HG02588 (cell line): ENCODE data around the gene APOL6.
"Not testable (repeated sequence)": the region's sequence is repeated elsewhere in the genome, so short reads cannot be mapped to it uniquely, and the experiment has no call there.

Experiments
- ATAC-seq: cut with Tn5 transposase; IDR thresholded peaks from one replicate; pipeline ENCODE4 v1.9.1; 2021; ENCODE audit warnings: mild to moderate bottlenecking, moderate library complexity; ENCODE audit not compliant: unreplicated experiment

Gene APOL6

GRCh38 chr22:35617137-35617755 lies 31.0 kb upstream of the APOL6 start, which contains the start of gene MB:
Gene MB (minus strand): TSS chr22:35617329. CDS start chr22:35617257, 72 bp downstream.
- ATAC-seq: no peak

- ATAC-seq: no peak
These were observed 29.6 kb upstream of the APOL6 start for GRCh38 chr22:35618427-35619223.

GRCh38 chr22:35619336-35620094 lies 28.7 kb upstream of the APOL6 start:
- no peak for ATAC-seq

GRCh38 chr22:35620624-35621251 lies 27.5 kb upstream of the APOL6 start:
- ATAC-seq: no peak

- no peak for ATAC-seq
These were observed 26.8 kb upstream of the APOL6 start for GRCh38 chr22:35621451-35621850.

- ATAC-seq: no peak
These were observed 25.9 kb upstream of the APOL6 start for GRCh38 chr22:35622191-35622913.

- not testable (repeated sequence) for ATAC-seq
These were observed 24.4 kb upstream of the APOL6 start for GRCh38 chr22:35623885-35624284.

- no peak for ATAC-seq
These were observed 23.7 kb upstream of the APOL6 start for GRCh38 chr22:35624547-35624946.

- ATAC-seq: no peak
These were observed 22.3 kb upstream of the APOL6 start for GRCh38 chr22:35625763-35626432.

GRCh38 chr22:35627267-35628041 lies 20.8 kb upstream of the APOL6 start:
- no peak for ATAC-seq

- no peak for ATAC-seq
These were observed 19.5 kb upstream of the APOL6 start for GRCh38 chr22:35628732-35629131.

GRCh38 chr22:35629406-35630216 lies 18.6 kb upstream of the APOL6 start:
- ATAC-seq: no peak

- ATAC-seq: no peak
These were observed 17.9 kb upstream of the APOL6 start for GRCh38 chr22:35630387-35630793.

- ATAC-seq: no peak
These were observed 17.4 kb upstream of the APOL6 start for GRCh38 chr22:35630891-35631290.

GRCh38 chr22:35631597-35631996 lies 16.6 kb upstream of the APOL6 start:
- ATAC-seq: no peak

- no peak for ATAC-seq
These were observed 15.3 kb upstream of the APOL6 start for GRCh38 chr22:35632935-35633334.

GRCh38 chr22:35633520-35633919 lies 14.7 kb upstream of the APOL6 start:
- no peak for ATAC-seq

- ATAC-seq: no peak
These were observed 14.2 kb upstream of the APOL6 start for GRCh38 chr22:35634015-35634414.
